ENCODE measurements around the gene BPI.

- TF ChIP-seq CTCF (IDR thresholded peaks at IDR 0.05) (no peak), POLR2A (IDR thresholded peaks at IDR 0.05) (no peak)
Observed at GRCh38 chr20:38353316-38353715, 49.4 kb downstream of the BPI start.
